GM19328 (cell line): Measurements from ENCODE around the gene MYBPC2.
"Not testable (repeated sequence)": the region's sequence is repeated elsewhere in the genome, so short reads cannot be mapped to it uniquely, and the experiment has no call there.

Experiments used
- ATAC-seq: cut with Tn5 transposase; IDR thresholded peaks from one replicate; pipeline ENCODE4 v1.9.1; 2021; ENCODE audit warnings: mild to moderate bottlenecking, moderate library complexity; ENCODE audit not compliant: unreplicated experiment

Gene MYBPC2

DNA sequence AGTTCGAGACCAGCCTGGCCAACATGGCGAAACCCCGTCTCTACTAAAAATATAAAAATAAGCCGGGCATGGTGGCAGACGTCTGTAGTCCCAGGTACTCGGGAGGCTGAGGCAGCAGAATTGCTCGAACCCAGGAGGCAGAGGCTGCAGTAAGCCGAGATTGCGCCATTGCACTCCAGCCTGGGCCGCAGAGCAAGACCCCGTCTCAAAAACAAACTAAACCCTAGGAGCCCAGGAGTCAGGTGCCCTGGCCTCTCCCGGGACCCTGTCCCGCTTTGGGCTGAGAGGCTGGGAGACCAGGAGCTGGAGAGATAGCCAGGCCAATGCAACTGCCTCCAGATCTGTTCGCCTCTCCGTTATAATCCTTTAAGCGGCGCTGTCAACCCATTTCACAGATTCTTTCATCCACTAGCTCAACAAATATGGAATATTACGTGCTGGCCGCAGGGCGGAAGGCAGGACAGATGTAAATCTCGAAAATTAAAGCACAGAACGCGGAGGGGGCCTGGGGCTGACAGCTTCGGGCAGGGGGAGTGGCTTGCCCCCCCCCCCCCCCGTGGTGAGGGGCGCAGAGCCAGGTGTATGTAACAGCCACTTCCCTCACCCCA lies 5.3 kb upstream of the MYBPC2 start:
- ATAC-seq = no peak

DNA sequence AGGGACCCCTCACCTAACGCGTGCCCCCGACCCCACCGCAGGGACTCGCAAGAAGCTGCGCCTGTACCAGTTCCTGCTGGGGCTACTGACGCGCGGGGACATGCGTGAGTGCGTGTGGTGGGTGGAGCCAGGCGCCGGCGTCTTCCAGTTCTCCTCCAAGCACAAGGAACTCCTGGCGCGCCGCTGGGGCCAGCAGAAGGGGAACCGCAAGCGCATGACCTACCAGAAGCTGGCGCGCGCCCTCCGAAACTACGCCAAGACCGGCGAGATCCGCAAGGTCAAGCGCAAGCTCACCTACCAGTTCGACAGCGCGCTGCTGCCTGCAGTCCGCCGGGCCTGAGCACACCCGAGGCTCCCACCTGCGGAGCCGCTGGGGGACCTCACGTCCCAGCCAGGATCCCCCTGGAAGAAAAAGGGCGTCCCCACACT lies 4.7 kb upstream of the MYBPC2 start:
- no peak for ATAC-seq

DNA sequence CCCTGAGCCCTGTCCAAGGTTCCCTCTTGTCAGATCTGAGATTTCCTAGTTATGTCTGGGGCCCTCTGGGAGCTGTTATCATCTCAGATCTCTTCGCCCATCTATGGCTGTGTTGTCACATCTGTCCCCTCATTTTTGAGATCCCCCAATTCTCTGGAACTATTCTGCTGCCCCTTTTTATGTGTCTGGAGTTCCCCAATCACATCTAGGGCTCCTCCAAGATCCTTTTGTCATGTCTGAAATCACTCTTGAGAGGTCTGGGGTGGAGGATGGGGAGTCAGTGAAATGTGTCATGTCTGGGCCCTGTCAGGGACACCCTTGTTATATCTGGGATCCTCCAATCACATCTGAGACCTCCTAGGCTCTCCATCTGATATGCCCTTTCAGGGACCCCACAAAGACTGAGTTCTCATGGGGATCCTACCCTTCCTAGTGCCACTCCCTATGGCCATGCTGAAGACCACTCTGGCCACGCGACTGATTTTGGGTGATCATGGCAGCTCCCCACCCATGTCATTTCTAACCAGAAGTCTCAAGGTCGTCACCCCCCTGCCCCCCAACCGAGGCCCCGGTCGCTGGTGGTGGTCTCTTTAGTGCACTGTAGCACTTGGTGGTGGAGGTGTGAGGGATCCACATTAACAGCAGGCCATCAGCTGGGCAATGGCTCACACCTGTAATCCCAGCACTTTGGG lies 3.8 kb upstream of the MYBPC2 start:
- no peak for ATAC-seq

DNA sequence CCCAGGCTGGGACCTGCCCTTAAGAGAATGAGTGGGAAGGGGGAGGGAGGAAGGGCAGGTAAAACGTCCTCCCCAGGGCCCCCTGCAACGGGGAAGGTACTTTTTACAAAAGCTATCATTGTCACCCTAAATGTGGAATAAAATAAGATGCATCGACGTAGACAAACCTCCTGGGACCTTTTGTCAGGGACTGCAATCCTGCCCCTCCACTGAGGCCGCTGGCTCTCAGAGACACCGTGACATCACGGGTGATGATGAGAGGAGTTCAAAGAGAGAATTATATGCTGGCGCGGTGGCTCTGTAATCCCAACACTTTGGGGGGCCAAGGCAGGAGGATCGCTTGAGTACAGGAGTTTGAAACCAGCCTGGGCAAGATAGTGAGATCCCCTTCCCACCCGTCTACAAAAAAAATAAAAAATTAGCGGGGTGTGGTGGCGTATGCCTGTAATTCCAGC lies 1.8 kb upstream of the MYBPC2 start:
- no peak for ATAC-seq

DNA sequence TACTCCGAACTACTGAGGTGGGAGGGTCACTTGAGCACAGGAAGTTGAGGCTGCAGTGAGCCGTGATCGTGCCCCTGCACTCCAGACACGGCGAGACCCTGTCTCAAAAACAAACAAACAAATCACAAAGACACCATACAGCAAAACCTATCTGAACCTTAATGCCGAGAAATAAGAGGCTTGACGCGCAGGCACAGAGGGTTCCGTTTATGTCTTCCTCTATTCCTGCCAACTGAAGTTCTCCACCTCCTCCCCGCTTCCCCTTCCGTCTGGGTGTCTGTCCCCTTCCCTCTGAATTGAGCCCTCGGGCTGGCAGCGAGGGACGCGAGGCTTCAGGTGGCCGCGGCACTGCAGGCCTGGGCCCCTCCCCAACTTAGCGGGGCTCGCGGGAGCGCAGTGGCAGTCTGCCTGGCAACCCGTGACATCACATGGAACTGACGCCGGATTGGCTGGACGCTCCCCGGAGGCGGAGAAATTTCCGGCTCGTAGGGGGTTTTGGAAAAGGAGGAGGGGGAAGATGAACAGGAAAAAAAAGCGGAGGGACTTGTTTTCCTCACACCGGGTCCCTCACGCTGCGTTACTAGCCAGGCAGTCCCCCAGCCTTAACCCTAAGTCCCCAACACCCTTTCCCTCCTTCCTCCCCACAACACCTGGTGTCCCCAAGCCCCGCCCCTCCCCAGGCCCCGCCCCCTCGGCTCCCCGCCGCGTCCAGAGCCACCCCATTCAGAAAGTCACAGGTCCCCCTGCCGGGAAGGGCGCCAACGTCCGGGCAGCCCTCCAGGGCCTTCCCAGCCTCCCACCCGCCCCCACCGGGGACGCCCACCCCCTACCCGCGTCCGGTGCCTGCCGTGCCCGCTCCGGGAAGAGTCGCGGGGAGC lies 1.1 kb upstream of the MYBPC2 start:
- ATAC-seq = peak; percentile 59

DNA sequence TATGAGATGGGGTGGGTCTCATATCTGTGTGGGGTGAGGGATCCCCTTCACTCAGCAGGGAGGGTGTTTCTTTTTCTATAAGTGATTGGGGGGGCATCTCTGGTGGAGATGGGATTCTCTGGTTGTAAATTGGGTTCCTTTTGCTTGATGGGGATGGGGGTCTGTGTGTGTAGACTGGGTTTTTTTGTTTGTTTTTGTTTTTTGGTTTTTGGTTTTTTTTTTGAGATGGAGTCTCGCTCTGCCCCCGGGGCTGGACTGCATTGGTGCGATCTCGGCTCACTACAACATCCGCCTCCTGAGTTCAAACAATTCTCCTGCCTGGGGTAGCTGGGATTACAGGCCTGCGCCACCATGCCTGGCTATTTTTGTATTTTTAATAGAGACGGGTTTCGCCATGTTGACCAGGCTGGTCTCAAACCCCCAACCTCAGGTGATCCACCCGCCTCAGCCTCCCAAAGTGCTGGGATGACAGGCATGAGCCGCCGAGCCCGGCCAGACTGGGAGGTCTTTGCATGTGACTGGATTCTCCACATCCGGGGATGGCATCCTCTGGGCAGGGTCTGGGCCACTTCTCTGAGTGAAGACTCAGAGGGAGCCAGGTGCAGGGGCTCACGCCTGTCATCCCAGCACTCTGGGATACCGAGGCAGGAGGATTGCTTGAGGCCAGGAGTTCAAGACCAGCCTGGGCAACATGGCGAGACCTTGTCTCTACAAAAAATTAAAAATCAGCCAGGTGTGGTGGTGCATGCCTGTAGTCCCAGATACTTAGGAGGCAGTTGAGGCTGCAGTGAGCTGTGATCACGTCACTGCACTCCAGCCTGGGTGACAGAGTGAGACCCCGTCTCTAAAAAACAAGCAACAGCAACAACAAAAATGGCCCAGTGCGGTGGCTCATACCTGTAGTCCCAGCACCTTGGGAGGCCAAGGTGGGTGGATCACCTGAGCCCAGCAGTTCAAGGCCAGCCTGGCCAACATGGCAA lies 799 bp downstream of the MYBPC2 start:
- no peak for ATAC-seq

DNA sequence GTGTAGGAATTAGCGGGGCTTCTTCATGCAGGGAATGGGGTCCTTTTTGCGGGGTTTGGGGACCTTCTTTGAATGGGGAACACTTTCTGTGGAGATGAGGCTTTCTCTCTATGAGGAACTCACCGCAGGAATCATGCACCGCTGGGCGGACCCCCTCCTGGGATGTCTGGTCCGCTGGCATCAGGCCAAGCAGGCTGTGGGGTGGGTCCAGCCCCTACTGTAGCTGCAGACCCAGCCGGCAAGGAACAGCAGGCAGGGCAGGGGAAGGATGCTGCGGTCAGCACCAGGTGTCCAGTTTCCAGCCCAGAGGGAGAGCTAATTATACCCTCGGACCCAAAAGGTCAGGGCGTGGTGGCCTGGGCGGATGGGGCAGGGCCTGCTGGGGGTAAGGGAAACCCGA lies 1.8 kb downstream of the MYBPC2 start:
- ATAC-seq = no peak

DNA sequence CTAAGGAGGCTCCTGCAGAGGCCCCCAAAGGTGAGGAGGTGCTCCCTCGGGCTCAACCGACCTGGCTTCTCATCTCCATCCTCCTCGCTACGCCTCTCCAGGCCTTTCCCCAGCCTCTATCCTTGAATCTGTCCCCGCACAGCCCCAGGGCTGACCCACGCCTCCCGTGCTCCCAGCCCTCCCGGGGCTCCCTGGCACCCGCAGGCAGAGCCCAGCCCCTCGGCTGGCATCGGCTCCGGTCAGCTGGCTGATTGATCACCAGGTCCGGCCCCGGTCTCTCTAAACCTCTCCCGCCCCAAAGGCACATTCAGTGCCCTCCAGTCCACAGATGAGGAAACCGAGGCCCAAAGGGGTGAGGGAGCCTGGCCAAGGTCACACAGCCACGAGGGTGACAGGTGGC lies 2.5 kb downstream of the MYBPC2 start:
- ATAC-seq = no peak

DNA sequence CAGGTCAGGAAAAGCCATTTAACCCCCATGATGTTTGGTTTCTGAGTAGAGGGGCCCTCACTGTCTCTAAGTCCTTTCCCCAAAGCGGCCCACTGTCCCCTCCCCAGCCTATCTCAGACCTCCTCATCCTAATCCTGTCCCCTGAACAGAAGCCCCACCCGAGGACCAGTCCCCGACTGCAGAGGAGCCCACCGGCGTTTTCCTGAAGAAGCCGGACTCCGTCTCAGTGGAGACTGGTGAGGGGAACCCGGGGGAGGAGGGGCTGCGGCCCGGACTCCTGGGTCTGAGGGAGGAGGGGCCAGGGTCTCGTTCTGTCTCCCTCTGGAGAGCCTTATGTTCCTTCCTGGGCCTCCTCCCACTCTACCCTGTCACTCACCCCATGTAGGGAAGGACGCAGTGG lies 2.9 kb downstream of the MYBPC2 start:
- ATAC-seq = no peak

DNA sequence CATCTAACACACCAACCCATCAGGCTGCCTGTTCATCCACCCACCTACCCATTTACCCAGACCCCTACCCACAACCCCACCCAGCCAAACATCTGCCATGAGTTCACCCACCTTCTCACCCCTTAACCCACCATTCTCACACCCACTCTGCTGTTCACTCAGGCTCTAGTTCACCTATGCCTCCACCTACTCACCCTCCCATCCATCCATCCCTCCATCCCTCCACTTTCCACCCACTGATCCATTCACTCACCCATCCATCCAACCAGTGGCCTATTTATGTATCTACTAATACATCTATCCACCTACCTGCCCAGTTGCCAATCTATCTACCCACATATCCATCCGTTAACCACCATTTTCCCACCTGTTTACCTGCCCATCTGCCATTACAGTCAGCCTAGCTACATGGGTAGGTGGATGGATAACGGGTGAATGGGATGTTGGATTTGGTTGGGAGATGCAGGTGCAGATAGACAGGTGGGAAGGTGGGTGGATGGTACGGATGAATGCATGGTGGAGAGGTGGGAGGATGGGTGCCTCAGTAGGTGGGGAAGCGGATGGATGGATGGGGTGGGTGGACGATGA lies 5.3 kb downstream of the MYBPC2 start:
- ATAC-seq = no peak

DNA sequence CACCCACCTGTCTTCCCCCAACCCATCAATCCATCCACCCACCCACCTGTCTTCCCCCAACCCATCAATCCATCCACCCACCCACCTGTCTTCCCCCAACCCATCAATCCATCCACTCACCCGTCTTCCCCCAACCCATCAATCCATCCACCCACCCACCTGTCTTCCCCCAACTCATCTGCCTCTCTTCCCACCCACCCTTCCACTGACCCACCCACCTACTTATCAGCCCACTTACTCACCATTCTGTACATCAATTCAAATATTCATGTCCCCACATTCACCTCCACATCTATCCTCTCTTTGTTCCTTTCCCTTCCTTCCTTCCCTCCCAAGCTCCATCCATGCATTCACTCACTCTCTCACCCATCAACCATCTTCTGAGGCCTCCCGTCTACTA lies 6.4 kb downstream of the MYBPC2 start:
- not testable (repeated sequence) for ATAC-seq

DNA sequence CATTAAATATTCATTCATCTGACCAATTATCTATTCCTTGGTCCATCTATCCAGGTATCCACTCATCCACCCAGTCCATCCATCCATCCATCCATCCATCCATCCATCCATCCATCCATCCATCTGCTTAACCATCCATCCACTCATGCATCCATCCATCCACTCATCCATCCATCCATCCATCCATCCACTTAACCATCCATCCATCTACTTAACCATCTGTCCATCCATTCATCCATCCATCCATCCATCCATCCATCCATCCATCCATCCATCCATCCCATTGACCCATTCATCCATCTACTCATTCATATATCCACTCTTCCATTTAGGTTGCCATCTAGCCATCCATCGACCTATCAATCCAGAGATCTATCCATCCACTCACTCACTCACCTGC lies 11.4 kb downstream of the MYBPC2 start:
- no peak for ATAC-seq

DNA sequence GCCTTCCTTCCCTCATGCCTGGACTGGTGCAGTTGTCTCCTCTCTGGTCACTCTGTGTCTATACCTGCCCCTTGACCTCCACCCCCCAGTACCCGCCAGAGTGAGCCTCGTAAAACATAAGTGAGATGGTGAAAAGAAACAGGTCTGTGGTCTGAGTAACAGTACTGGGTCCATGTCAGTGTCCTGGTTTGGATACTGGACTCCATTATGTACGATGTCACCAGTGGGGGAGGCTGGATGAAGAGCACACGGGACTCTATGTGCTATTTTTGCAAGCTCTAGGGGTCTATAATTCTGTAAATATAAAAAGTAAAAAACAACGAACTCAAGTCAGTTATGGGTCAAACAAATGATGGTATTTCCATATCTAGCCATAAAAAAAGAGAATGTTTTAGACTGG lies 14.4 kb downstream of the MYBPC2 start:
- ATAC-seq = no peak

DNA sequence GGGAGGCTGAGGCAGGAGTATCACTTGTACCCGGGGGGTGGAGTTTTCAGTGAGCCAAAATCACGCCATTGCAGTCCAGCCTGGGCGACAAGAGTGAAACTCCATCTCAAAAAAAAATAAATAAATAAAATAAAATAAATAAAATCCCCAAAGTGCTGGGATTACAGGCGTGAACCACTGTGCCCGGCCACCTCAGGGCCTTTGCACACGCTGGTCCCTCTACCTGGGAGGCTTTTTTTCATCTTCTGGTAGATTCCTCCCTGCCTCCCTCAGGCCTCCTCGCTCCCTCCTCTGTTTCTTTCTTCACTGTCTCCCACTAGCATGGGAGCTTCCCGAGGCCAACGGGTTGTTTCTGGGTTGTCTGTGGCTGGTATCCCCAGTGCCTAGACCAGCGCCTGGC lies 15.1 kb downstream of the MYBPC2 start:
- no peak for ATAC-seq

DNA sequence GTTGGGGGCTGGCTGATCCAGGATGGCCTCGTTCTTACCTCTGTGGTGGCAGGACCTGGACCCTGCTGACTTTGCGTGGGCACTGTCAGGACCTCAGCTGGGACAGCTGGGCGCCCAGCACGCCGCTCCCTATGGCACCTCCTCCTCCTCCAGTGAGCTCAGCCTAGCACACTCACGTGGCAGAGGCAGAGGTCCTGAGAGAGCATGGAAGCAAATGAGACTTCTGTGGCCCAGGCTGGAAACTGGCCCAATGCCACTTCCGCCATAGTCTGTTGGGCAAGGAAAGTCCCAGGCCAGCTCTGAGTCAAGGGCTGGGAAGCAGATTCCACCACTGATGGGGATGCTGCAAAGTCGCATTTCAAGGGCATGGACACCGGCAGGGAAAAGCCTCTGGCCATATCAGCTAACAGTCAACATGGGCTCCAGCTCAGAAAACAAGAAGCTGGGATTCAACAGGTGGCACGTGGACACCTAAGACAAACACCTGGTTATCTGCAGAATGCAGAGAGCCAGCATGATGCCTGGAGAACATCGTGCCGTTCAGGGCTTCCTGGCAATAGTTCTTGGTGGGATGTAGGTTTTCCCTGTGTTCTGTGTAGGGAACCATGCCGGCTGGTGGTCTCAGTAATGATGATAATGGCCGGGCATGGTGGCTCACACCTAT lies 16.7 kb downstream of the MYBPC2 start:
- no peak for ATAC-seq

DNA sequence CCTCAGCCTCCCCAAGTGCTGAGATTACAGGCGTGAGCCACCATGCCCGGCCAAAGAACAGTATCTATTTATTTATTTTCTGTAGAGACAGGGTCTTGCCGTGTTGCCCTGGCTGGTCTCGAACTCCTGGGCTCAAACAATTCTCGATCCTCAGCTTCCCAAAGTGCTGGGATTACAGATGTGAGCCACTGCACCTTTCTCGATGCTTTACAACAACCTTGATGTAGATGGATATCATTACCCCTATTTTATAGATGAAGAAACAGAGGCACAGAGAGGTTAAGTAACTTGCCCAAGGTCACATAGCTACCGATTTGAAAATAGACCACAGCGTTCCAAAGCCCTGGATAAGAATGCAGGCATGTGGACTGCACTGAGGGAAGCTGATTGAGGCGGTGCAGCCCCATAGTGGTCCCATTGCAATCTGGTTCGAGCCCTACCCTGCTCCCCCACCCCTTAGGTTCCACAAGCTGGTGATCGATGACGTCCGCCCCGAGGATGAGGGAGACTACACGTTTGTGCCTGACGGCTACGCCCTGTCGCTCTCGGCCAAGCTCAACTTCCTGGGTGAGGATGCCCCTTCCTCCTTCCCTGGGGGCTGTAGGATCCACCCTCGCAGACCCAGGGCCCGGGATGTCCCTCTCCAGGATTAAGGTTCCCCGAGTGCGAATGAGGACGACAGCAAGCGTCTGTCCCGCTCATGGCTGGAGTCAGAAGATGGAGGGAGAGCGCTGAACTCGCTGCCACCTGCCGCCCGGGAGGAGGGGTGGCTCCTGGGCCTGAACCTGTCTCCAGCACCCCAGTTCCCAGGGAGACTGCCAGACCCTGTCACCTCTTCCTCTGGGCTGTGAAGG lies 17.9 kb downstream of the MYBPC2 start:
- ATAC-seq = no peak

DNA sequence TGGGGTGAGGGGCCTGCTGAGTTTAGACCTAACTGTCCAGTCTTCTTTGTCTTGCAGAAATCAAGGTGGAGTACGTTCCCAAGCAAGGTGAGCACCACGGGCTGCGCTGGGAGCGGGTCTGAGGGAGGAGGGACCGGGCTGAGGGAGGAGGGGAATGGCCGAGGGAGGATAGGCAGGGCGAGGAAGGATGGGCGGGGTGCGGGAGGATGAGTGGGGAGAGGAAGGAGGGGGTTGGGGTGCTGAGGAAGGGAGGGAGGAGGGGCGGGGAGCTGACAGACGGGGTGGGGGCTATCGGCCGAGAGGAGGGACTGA lies 18.5 kb downstream of the MYBPC2 start:
- no peak for ATAC-seq

DNA sequence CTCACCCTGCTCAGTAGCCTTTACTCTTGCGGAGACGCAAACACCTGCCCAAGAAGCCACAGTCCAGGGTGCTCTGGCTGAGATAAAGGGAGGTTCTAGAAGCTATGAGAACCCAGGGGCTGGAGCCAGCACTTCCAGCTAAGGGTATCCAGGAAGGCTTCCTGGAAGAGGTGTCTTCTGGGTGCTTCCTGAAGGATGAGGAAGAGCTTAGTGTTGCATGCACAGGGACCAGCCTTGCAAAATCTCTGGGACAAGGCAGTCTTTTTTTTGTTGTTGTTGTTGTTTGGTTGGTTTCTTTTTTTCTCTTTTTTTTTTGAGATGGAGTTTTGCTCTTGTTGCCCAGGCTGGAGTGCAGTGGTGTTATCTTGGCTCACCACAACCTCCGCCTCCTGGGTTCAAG lies 20.6 kb downstream of the MYBPC2 start:
- ATAC-seq = no peak

DNA sequence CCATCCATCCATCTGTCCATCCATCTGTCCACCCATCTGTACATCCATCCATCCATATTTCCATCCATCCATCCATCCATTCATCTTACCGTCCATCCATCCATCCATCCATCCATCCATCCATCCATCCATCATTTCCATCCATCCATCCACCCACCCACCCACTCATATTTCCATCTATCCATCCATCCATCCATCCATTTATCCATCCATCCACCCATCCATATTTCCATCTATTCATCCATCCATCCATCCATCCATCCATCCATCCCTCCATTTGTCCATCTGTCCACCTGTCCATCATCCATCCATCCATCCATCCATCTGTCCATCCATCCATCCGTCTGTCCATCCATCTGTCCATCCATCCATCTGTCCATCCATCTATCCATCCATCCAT lies 23.3 kb downstream of the MYBPC2 start:
- no peak for ATAC-seq
